HG03280 (cell line): ENCODE measurements around the gene PRDX2.

Experiments used
- ATAC-seq: cut with Tn5 transposase; IDR thresholded peaks from one replicate; pipeline ENCODE4 v1.9.1; 2021; ENCODE audit warnings: mild to moderate bottlenecking, moderate library complexity; ENCODE audit not compliant: unreplicated experiment

Gene PRDX2

DNA sequence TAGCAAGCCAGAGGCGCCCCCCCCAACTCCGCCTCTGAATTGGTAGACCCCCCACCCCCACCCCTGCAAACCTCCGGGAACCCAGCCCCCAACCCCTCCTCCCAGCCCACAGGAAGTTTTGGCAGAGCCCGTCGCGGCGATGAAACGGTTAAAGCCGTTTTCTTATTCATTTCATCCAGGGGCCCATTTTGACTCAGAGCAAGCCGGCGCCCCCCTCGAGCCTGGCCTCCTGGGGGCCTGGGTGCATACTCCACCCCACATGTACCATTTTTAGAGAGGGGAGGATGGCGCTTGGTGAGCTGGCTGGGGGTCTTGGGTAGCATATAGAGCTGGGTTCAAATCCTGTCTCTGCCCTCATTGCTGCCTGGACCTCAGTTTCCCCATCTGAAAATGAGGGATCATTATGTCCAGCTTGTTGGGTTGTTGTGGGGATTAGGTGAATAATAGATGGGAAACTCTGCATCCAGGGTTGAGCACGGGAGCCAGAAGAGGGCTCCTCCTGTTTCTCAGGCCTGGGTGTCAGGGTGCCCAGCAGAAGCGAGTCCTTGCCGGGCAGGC lies 18.2 kb downstream of the PRDX2 start:
- ATAC-seq, result no peak

DNA sequence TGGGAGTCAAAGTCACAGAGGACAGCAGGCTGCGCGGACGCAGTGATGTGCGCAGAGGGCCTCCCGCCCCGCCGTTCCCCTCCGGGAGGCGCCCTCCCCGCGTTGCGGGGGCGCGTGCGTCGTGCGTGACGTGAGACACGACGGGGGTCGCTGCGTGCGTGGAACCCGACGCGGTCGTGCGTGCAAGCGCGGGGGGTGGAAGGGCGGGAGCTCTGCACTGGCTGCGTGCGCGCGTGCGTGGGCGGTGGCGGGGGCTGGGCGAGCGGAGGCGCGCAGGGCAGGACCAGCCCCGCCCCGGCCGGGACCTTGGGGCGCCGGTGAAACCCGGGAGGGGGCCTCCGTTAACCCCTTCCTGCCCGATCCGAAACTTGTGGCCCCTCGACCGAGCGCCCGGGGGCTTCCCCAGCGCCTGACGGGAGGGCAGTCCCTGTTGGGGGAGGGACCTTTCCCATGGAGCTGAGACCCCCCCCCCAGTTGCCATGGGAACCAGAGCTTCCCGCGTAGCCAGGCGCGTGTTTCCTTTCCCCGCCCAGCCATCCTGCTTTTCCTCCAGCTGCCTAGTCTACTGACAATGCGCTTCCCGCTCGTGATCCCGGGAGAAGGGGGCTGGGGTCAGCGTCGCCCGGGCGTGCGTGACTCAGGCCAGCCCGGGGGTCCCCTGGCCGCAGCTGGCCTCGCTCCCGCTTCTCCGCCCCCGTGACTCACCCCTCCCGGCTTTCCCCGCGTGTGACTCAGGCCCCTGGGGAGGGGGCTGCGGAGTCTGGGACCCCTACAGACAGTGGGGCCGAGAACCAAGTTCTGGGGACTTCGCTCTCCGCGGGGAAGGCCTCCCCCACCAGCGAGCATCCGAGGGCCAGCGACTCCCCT lies 18.9 kb downstream of the PRDX2 start:
- ATAC-seq, result peak; percentile 46

DNA sequence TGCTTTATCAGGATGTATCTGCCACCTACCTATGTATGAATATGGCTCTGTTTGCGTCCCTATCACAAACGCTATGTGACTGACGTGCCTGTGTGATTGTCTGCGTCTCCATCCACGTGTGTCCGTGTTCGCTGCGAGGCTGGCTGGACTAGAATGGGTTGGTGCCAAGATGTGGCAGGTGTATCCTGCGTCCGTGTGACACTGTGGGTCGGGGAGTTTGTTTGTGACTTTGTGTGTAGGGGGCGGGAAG lies 19.5 kb downstream of the PRDX2 start:
- ATAC-seq, result no peak

DNA sequence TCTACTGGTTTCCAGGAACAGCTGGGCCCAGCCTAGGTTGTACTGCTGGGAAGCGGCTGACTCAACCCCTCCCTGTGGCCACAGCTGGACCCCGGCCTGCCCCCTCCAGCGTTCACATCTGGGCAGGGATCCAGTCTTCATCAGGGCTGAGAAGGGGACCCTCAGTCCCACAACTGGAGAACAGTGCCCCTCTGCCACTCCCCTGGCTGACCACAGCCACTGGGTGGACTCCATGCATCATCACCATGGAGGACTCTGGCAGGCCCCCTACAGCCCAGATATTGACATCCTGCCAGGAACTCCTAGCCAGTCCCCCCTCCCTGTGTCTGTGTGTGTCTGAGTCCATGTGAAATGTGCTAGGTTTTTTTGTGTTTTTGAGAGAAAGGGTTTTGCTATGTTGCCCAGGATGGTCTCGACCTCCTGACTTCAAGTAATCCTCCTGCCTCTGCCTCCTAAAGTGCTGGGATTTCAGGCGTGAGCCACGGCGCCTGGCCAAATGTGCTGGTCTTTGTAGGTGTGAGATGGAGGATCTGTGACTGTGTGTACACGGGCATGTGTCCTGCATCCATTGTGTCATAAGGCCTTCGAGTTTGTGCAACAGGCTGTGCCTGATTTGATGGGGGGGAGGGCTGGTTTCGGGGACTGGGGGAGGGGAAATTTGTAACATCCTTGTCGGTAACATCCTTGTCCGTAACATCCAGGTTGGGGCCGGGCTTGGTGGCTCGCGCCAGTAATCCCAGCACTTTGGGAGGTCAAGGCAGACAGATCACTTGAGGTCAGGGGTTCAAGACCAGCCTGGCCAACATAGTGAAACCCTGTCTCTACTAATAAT lies 22.2 kb downstream of the PRDX2 start:
- no peak for ATAC-seq

DNA sequence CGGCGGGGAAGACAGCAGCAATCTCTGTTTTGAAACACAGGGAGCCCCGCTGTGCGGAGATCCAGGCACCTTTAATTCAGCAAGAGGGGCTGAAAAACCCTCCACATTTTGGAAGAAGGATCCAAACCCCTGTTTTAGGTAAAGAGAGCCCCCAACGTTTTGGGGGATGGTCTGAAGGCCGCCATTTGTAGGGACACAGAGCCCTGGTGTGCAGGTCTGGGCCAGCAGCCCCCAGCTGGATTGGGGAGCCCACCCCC lies 22.8 kb downstream of the PRDX2 start:
- no peak for ATAC-seq

DNA sequence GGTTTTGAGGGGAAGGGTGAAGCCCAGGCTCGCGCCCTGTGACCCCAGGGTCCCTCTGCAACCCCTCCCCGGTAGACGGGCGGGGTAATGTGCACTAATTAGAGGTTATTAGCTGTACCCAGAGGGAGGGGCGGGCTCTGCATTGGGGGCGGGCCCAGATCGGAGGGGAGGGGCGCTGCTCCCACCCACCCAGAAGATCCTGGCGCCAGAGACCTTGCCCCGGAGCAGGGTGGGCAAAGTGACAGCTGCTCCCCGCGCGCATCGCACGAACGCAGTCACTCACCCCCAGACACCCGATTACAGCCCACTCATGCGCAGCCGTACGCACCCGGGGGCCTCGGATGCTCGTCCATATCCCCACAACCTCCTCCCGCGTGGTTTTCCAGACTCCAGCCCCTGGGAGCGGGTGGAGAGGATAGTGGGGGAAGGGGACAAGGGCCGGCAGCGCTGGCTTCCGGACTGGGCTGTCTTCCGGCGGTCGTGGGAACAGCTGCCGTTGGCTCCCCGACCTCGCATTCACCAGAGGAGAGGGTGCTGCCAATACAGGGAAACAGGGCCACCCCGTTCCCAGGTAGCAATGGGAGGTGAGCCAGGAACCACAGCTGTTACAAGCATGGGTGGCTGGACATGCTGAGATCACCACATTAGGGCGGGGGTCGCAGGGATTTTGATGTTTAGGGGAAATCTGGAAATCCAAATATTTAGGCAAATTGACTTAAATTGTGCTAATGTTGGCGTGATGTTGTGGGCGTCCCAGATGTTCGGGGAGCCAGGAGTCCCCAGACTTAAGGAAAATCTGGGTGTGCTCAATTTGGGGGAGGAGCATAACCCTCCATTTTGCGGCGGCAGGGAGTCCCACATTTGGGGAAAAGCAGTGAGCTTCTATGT lies 23.3 kb downstream of the PRDX2 start:
- ATAC-seq, result no peak

DNA sequence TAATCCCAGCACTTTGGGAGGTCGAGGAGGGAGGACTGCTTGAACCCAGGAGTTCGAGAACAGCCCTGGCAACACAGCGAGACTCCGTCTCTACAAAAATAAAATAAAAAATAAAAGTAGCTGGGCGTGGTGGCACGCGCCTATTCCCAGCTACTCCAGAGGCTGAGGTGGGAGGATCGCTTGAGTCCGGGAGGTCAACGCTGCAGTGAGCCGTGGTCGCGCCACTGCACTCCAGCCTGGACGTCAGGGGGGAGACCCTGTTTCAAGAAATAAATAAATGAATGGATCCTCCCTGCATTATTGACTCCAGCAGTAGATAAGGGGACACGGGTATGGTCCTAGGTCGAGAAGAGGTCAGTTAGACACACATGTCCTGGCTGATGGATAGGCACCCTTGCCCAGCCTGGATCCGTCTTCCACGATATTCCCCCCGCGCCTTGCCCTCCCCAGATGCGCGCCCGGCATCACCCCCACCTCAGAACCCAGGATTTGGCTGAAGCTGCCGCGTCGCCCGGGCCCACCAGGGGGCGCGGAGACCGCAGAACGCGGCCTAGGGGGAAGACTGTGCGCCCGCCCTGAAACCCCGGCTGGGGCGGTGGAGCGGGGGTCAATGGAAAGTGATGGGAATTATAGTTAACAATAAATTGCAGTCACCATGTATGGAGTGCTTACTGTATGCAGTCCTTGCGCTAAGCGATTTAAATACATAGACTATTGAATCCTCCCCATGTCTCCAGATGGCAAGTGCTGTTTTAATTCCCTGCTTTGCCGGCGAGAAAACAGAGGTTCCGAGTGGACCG lies 24.2 kb downstream of the PRDX2 start:
- no peak for ATAC-seq

DNA sequence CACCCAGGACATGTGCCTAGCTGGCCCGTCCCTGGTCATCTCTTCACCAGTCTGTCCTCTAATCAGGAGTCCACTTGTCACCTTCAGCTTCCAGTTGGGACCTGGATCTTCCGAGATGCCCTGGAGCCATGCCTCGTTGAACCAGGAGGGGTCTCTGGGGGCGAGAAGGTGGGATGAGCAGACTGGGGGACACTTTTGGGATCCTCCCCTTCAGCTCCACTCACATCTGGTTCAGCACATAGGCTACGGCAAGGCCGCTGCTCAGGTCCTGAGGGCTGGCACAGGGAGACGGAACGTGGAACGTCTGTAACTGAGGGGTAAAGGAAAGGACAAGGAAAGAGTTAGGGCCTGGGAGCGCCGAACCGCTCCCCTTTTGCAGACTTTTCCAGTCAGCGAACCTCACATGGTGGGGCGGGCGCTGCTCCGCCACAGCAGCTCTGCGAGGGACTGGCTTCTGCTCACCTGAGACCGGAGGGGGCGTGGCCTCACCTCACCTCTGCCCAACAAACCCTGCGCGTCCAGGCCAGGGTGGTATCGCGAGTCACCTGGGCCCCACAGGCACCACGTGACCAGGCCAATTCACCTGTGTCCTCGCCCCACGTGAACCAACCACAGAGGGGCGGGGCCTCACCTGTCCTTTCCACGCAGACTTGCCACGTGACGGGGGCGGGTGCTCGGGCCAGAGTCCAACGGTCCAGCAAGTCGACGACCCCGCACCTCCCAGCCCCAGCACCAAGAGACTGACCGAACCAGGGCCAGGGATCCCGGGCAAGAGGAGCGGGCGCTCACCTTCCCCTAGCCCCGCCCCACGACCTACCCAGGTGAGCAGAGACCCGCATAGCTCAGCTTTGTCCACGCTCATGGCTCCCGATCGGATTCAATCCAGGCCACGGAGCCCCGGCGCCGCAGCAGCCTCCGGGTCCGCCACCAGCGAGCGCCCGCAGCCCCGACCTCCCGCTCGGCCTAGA lies 26.7 kb downstream of the PRDX2 start, which contains the start of gene HOOK2:
HOOK2 (minus strand) TSS at position 965 of the 968 bp plus-strand sequence; CDS start at position 862, 103 bp downstream.
- ATAC-seq, result no peak

DNA sequence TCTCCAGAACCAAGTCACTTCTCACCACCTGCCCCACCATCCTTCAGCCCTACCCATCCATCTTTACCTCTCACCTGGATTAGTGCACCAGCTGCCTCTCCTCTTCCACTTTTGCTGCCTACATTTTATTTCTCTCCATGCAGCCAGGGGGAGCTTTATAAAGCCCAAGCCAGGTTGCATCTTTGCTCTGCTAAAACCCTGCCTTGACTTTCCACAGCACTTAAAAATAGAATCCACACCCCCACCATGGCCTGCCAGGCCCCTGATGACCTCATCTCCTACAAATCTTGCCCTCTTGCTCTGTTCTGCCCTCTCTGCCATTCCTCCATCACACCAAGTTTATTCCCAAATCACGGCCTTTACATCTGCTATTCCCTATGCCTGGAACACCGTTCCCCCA lies 28.0 kb downstream of the PRDX2 start:
- ATAC-seq, result no peak

DNA sequence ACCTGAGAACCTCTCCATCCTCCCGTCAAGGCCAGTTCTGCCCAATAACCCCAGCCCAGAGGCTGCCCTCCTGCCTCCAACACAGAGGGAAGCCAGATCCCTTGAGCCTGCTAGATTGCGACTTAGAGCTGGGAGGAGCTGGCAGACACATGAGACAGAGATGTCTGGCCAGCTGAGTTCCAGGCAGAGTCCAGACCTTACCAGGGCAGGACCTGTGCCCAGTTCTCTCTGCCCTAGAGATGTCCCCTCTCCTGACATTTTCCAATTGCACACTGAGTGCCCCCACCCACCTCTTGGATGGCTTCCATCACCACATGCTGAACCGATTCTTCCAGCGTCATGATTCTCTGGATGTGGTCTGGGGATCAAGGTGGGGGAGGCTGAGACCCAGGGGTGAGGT lies 29.3 kb downstream of the PRDX2 start:
- ATAC-seq, result no peak

DNA sequence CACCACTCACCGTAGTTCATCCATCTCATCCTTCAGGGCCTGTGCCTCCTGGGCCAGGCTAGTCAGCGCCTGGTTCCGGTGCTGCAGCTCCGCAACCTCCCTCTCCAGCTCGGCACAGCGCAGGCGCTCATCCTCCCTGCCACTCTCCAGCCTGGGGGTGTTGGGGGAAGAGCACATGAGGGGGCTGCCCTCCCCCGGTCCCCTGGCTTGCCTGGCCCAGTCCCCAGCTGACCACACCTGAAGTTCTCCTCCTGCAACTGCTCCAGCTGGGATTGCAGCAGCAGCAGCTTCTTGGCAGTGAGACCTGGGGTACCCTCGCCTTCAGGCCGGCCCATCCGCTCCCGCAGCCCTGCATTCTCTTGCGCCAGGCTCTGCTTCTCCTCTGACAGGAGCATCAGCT lies 30.7 kb downstream of the PRDX2 start:
- ATAC-seq, result no peak

DNA sequence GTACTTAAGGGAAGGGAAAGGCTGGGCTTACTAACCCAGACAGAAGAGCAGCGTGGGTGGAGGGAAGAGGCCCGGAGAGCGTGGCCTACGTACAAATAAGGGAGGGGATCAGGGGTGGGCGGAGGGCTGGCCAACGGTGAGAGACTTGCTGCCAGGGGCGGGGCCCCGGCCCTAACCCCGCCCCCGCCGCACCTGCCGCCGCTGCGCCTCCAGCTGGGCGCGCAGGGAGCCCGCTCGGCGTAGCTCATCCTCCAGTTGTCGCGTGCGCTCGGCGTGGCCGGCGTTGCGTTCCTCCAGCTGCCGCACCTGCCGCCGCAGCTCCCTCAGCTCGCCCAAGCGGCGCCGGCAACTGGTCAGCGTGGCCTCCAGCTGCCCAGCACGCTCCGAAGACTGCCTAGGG lies 31.9 kb downstream of the PRDX2 start:
- no peak for ATAC-seq

DNA sequence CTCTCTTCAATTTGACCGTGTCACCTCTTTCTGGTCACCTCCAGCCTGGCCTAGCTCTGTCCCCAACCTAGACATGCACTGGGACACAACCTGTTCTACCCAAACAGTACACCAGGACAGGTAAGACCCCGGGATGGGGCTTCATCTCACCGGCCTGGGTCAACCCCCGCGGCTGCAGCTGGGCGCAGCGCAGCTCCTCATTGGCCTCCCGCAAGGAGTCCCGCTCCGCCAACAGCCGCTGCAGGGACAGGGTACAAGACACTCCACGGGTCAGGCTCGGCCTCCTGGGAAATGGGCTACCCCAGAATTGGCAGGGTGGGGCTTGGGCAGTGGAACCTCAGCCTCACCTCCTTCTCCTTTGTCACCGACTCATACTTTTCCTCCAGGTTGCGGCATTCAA lies 33.9 kb downstream of the PRDX2 start:
- no peak for ATAC-seq

DNA sequence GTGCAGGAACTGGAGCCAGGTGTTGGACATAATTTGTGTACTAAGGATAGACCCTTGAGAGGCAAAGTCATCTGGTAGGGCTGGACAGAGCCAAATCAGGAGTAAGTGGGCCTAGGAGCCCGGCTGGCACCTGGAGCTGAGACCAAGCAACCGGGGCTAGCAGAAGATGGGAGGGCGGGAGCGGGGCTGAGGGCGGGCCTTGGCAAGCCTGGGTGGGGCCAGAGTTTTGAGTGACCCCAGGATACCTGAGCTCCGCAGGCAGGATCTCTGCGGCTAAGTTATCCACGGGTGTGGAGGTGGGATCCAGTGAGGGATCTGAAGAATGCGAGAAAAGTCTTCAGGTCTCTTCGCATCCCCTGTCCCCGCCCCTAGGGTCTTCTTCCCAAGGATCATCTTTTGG lies 34.5 kb downstream of the PRDX2 start:
- no peak for ATAC-seq

DNA sequence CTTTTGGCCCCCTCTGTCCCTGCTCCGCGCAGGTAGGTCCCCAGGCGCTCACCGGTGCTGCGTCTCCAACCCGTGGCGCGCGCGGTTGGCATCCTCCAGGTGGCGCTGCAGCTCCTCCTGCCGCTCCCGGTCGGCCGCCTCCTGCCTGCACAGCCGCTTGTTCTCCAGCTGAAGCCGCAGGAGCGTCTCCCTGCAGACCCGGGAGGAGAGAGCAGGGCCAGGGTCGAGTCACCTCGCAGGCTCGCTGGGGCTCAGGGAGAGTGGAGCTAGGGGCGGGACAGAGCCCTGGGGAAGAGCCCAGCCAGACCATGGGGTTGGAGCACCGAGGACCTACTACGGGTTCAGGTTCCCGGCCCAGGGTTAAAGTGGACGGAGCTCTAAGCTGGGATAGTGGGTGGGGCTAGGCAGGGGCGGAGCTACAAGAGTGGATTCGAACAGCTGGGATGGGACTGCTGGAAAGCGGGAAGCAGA lies 35.5 kb downstream of the PRDX2 start:
- ATAC-seq, result peak; percentile 62

DNA sequence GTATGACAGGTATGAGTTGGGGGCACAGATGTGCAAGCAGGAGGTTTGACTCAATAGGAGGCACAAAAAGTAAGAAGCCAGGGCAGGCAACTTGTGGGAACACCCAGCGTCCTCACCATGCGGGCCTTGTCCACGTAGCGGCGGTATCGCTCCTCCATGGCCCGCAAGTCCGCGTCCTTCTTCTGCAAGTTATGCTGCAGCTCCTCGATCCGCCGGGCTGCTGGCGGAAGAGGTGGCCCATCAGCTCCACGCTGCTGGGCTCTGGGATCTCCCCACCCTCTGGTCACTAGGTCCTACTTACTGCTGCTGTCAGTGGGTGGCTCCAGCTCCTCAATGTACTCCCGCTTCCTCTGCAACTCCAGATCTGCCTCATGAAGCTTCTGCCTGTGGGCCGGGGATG lies 36.9 kb downstream of the PRDX2 start:
- no peak for ATAC-seq

DNA sequence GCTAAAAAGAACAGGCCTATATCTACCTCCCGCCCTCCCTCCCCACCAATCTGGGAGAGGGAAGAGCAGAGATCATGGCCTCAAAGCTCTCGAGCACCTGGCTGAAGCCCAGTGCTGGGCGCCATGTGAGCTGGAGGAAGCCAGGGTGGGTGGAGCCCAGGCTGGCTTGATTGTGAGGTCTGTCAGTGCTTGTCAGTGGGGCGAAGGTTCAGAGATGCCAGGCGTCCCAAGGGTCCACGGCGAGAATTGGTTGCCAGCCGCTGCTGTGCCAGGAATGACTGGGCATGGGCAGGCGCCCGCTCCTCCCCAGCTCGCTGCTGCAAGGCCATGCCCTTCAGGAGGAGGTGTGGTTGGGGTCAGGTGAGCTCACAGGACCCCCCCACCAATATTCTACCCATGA lies 38.5 kb downstream of the PRDX2 start:
- ATAC-seq, result no peak

DNA sequence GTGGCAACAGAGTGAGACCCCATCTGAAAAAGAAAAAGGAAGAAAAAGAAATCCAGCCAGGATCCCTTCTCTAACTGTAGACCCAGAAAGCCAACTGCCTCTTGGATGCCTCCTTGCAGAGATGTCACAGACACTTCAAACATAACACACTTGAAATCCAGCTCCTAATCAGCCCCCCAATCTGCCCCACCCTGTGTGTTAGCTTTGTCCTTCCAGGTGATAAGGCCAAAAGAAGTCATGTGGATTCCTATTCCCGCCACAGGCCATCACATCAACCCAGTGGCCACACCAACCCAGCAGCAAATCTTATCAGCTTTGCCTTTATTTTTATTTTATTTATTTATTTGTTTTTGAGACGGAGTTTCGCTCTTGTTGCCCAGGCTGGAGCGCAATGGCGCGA lies 41.9 kb downstream of the PRDX2 start:
- no peak for ATAC-seq

DNA sequence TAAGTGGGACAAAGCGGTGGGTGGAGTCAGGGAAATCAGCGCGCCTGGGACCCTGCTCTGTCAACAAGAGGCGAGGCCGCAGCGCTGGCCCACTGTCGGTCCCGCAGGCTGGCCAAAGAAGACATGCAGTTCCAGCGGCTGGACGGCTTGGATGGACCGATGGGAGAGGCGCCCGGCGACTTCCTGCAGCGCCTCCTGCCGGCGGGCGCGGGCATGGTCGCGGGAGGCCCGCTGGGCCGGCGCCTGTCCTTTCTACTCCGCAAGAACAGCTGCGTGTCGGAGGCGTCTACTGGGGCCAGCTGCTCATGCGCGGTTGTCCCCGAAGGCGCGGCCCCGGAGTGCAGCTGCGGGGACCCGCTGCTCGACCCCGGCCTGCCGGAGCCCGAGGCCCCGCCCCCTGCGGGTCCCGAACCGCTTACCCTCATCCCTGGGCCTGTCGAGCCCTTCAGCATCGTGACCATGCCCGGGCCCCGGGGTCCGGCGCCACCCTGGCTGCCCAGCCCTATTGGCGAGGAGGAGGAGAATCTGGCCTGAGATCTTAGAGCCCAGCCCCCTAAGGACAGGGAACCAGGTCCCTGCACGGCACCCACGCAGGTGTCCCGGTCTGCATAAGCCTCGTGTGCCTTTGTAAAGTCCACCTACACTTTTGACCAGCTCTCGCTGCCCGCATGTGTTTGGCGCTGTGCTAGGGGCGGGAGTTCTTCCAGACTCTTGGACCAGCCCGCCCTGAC lies 43.9 kb downstream of the PRDX2 start:
- ATAC-seq, result no peak
